HG02759 (cell line): ENCODE results near the gene TFF2.

Source experiments
- ATAC-seq: cut with Tn5 transposase; IDR thresholded peaks from one replicate; pipeline ENCODE4 v1.9.1; 2021; ENCODE audit warnings: mild to moderate bottlenecking, moderate library complexity; ENCODE audit not compliant: unreplicated experiment

Gene TFF2

DNA sequence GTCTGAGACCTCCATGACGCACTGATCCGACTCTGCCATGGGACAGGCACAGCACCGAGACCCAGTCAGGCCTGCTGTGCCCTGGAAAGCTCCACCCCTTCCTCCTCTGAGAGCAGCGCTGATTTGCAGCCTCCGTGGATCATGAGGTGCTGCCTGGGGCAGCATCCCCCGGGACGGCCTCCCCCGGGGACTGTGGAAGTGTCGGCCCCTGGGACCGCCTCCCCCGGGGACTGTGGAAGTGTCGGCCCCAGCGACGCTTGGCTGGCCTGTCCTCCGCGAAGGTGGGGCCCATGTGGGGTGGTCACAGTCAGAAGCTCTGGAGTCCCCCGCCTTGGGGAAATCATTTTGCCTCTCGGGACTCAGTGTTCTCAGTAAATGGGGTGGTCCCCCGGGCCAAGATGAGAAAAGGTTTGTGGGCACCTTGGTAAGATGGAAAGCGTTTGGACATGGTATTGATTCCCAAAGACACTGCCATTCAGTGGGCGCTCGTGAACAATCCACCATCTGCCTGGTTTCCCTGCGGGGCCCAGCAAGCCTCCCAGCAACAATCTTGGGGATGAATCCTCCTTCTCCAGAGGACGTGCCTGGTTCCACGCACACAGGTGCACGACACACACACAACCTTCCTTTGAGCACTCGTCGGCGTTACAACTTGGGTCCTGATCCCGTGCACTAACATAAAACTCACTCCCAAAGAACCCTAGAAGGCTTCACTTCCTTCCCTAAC is 3.0 kb downstream of the TFF2 start:
- no peak for ATAC-seq

DNA sequence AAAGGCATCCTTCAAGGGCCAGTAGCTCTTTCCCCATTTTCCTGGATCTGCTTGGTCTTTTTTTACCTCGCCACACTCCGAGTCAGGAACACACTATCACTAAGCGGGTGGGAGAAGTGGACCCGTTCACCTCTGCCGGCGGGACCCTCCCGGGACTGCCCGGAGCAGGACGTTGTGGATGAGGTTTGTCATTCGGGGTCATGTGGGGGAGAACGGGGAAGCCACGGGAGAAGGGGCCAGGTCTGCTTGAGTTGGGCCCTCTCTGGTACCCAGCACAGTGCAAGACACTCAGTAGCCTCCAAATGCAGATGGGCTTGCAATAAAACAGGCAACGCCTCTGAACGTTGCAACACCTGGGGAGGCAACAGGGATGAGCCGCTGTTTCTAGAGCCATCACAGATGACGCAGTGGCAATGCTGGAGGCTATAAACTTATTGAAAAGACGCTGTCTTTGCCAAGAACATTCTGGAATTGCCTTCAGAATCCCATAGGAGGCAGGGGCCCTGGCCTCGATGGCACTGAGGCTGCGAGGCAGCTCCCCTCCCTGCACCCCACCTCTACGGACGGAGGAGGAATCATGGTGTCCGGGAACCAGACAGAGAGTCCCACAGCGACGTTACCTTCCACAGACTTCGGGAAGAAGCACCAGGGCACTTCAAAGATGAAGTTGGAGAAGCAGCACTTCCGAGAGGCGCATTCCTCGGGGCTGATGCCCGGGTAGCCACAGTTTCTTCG is 3.8 kb downstream of the TFF2 start:
- ATAC-seq = no peak

DNA sequence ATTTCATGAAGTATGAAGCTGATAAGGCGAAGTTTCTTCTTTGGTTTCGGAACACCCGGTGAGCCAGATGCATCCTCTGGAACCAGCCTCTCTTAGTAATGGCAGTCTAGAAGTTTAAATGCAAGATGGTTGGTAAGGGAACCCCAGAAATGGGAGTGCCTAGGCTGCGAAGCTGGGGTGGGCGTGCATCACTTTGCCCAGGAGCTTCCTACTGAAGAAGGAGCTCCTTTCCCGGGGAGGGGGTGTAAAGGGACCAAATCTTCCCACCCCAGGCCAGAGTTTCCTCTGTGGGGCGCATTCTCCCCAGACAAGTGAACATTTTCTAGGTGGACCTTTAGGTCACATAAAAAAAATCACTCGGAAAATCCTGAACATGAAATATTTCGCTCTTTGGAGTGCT is 4.4 kb downstream of the TFF2 start:
- no peak for ATAC-seq

DNA sequence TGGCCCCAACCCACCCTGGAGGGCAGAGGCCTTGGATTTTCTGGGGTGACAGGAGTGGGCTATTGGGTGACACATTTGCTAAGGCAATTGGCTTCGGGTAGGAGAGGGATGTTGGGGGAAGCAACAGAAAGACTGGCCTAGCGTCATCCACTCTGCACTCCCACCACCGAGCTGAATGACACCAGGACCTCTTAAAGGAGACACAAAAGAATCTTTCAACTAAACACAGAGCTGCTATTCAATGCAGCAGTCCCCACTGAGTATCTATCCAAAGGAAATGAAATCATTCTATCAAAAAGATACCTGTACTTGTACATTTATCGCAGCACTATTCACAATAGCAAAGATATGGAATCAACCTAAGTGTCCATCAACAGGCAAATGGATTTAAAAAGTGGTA is 6.2 kb downstream of the TFF2 start:
- no peak for ATAC-seq

DNA sequence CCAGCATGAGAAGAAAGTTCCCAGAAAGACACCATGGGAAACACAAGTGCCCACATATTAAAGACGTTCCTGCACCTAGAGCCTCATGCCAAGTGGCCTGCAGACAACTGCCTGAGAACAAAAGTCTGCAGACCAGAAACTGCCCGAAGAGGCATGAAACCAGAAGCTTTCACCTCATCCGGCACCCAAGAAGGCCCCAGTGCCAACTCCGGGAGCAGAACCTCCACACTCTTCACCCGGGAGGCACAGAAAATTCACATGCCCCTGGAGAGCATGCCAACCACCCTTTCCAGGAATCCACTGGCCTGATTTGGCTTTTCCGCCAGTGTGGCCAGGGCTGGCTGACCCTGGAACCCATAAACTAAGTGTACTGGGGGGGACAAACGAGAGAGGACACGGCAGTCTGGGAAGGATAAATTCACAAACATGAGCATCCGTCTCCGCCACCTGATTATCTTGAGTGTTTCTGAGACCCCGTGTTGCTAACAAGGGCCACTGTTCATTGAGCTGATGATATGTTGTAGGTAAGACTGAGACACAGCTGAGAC is 6.8 kb downstream of the TFF2 start:
- ATAC-seq = no peak

DNA sequence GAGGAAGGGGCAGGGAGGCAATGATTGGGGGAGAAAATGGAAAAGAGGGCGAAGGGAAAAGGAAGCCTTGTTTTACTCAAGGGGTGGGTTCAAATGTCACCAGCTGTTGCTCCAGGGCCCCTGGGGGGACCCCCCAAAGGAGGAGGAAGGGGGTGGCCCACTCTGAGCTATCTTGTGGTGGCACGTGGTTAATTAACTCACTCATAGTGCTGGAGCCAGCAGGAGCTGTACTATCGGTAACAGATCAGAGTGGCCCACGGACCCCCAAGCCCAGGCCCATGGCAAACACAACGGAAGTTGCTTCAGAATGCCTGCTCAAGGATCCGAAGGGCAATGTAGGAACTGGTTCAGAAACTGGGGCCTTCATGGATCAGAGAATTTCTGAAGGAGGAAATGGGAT is 7.2 kb downstream of the TFF2 start:
- ATAC-seq = no peak

DNA sequence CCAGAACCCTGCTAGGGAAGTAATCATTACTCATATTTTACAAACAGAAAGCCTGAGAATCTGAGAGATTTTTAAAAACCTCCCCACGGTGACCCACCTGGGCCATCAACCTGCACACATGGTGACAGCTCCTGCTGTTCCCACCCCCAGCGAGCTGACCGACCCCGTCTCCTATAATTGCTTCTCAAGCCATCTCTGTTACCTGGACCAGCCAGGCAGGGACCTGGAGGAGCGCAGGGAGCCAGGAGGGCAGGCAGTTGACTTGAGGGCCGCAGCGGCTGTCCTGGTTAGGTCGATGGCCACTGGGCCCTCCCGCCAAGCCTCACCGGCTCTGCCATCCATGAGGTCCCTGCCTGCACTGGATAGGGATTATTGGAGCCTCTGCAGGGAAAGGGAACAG is 7.7 kb downstream of the TFF2 start:
- ATAC-seq = no peak

DNA sequence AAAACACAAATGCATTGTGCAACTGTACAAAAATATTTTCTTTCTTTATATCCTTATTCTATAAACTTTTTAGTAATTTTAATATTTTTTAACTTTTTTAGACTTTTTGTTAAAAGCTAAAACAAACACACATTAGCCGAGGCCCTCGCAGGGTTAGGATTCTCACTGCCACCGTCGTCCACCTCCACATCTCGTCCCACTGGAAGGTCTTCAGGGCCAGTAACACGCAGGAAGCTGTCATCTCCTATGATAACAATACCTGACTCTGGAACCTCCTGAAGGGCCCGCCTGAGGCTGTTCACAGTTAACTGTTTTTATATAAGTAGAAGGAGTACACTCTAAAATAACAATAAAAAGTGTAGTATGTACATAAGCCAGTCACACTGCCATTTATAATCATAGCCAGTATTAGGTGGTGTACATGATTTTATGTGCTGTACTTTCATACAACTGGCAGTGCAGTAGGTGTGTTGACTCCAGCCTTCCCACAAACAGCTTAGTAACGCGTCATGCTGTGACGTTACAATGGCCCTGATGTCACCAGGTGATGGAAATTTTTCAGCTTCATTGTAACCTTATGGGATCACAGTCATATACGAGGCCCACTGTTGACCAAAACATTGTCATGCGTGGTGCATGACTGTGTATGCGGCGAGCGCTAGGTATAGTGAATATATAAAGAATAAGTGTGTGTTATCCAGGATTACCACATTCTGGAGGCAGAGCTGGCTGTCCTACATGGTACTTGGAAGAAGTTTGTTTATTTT is 8.8 kb downstream of the TFF2 start:
- ATAC-seq = no peak

DNA sequence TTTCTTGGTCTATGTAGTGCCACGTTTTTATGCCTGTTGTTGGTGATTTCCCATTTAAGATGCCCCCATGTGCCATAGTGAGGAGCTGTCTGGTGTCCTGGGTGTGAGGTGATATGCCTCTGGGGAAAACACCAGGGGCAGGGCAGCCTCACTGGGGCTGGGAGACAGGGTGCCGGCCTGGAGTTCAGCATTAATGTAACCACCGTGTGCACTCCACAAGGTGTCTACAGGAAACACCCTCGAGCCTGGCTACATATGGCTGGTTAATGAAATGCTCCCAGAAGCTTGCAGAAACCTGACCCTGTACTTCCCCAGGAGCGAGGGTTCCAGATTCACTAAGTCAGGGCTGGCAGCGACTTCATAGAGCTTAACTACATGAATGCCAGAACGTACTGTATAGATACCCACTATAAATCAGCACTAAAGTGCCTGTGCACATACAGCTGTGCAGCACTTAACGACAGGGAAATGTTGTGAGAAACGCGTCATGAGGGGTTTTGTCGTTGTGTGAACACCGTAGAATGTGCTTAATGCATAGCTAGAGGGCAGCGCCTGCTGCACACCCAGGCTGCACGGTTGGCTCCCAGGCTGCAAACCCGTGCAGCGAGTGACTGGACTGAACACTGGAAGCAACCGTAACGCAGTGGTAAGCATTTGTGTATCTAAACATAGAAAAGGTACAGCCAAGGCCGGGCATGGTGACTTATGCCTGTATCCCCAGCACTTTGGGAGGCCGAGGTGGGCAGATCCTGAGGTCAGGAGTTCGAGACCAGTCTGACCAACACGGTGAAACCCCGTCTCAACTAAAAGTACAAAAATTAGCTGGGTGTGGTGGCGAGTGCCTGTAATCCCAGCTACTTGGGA is 10.4 kb downstream of the TFF2 start:
- no peak for ATAC-seq

DNA sequence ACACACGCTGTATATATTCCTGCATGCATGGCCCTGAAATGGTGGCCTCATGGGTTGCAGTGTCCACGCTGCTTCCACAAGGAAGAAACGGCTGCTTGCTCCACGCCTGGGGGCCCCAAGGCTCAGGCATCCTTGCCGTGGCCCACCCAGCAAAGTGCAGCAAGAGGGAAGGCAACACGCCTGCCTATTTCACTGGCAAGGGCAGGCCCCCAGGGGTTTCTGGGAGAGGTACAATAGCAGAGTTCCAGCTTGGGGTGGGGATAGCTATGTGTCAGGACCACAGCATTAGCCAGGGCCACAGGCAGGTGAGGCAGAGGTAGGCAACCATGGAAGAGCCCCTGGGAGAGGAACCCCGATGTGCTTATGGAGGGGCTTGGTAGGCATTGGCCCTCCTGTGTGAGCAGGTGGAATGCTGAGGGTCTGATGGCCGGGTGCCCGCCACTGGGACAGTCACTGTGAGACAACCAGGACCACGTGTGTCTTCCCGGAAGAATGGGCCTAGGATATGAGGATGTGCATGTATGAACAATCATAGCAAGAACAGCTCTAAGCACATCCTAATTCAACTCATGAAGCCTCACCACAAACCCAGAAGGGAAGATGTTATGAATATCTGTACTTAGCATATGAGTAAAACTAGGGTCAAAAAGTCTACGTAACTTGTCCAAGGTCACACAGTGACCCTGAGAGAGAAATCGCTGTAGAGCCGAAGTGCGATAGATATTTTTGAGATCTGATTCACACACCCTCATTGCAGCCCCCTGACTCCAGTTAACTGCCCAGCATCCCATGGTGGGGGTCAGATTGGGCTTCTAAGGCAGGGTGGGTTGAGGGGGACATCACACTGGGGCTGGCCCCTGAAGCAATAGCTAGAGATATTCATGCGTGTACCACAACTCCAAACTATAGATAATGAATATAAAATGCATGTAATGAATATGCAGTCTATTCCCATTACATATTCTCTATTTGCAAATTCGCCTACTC is 11.8 kb downstream of the TFF2 start:
- ATAC-seq = no peak

DNA sequence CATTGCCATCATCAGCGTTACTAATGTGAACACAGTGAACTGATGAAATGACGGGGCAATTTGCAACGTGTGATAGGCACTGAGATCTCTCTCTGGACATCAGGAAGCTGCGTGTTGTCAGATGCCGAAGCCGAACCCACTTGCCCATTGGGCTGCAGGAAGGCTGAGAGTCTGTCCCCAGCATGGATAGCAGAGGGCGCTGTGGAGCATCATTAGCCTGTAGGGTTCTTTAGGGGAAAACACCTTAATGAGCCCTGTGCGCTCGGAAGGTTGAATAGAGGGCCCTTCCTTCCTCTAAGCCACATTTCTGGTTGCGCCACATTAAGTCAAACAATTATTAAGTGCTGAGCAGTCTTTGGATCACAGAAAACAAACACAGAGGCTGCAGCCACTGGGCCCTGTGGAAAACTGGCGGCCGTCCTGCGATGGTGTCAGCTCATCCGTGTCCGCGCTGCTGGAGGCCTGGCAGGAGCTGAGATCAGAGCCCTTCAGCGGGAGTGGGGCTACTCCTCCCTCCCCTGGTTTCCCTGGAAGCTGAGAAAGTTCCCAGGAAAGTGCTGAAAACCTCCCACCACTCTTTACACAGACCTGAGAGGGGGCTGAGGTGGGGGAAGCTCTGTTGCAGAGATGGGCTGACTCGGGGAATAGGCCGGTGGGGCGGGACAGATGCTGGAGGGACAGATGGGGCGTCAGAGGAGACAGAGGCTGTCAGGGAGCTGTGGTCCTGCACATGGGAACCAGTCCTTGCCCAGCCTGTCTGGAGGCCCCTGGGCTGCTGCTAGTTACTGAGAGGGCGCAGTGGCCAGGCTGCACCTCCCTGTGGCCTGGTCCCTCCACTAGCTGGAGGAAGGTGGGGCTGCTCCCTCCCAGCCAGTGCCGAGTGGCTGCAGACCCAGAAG is 12.7 kb downstream of the TFF2 start:
- ATAC-seq = no peak

DNA sequence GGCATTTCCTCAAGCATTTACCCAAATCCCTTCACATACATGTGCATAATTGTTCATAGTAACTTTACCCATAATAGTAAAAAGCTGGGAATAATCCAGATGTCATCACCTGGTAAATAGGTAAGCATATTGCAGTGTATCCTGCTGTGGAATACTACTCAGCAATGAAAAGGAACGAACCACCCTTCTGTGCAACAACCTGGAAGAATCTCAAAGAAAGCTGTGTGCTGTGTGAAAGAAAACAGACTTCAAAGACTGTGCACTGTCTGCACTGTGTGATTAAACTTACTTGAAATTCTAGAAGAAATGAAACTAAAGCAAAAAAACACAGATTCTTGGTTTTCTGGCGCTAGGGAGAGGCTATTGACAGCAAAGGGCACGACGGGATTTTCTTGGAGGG is 13.5 kb downstream of the TFF2 start:
- ATAC-seq = no peak

DNA sequence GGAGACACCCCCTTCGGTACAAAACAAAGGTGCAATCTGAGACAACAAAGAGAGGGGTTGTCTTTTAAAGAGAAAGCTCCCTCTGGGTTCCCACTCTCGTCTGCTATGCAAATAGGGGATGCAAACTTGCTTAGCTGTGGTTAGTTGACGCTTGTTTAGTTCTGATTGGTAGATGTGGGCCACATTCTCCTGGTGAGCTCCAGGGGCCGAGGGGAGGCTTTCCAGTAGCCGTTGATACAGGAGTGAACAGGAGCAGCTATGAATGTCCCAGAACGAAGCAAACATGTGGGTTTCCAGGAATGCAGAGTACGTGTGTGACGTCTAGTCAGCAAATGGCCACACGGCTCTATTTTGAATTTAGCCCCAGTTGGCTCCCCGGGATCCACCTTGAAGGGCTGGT is 14.7 kb downstream of the TFF2 start:
- ATAC-seq = no peak

DNA sequence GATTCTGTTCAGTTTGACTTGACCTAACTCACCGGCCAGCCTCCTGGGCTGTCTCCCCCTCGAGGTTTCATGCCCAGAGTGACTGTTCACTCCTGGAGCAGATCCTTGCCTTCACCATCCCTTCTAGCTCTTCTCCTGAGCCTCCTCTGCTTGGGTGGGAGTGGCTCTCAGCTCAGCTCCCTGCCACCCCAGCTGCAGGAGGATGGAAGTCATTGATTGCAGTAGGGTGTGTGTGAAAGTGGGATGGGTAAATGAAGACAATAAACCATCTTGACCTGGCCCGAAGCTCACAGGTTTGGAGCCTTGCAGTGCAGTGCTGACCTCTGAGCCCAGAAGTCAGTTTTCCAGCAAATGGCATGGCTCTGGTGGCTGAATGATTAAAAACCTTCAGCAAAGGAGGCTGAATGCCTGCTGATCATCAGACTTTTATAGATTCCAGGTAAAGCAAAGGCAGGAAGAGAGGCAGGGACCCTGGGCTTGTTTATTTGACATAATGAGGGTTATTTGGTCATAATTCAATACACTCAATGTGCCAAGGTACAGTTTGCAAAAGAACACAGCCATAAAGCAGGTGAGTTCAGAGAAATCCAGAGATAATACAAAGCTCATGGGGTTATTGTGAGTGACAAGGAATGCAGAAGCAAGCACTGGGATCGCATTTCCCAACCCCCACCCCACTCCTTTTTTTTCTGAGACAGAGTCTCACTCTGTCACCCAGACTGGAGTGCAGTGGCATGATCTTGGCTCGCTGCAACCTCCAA is 18.1 kb downstream of the TFF2 start:
- no peak for ATAC-seq

DNA sequence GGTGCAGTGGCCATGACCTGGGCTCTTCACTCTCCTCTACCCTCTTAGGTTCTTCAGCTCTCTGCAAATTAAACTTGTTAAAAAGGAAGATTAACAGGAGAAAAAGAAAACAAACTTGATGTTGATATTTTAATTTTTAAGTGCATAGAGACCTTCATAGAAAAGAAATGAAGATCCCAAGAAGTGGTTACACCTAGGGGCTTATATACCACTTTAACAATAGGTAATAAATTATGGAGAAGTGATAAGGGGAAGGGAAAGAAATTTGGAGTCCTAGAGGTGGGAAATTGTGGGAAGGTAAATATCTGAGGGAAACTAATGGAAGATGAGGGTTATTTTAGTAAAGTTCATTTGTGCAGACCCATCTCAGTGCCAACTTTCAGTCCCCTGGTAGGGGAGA is 19.1 kb downstream of the TFF2 start:
- no peak for ATAC-seq

DNA sequence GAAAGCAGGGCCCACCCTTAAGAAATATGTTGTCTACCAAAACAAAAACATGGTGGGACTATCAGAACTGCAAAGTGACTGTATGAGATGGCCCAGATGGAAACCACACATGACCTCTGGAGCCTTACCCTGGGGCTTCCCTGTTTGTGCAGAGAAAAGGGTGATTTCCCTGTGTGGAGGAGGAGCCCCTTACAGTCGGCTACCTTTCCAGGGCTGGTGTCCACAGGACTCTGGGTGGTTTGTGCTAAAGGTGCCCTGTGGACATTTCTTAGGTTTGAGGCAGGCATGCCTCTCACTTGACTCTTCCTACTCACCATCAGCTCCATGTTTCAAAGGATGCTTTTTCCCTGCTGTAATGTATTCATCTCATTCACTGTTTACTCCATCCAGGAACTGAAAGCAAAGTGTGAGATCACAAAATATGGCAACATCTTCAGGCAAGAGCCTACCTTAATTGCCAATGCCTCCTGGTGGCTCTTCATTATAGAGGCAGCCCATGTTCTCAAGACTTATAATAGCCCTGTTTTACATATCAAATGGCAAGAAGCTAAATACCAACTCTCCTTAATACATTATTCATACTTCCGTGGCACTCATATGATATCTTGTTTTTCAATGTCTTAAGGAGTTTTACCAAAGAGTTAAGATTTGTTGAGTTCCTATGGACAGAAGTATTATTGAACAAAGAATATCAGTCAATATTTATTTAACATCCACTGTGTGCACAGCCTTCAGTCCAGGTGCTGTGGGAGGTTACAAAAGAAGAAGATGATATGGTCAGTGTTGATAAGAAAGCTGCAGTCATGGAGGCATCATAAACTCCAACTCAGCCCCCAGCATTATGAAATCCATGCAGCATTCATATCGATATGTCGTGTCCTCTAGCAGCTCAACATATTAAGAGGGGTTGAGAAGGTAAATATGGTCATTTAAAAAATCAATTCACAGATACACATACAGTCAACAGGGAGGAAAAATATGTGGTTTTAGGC is 20.1 kb downstream of the TFF2 start:
- ATAC-seq = no peak

DNA sequence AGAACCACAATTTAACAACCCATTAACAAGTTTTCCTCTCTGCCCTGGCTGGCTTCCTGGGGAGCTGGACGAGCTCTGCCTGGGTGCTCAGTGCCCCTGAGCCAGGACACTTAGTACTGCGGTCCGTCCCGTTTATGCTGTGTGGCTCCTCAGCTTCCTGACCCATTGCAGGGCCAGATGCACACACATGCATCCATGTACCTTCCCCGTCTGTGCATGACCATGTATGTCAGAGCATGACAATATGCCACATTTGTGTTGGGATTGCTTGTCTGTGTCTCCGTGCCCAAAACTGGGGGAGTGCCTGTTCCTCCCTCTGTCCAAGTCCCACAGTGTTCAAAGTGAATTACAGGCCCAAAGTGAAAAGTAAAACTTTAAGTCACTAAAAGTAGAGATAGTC is 25.9 kb downstream of the TFF2 start:
- no peak for ATAC-seq
